ENCODE results near the gene PCDHAC2. TPM values are rescaled to one million over a fixed set of nuclear protein-coding genes. Genes with fewer than 3 reads are reported as not detected.

The PCDHAC2 gene
- total RNA-seq, 2 donors from 2014 or later = 0.49 to 2.4 TPM

- no peaks in the 10 kb centered on the region for H3K27me3 Mint-ChIP-seq (ENCODE audit: insufficient read depth)
- peaks cover 3% of the 10 kb centered on the region for H3K36me3 Mint-ChIP-seq (ENCODE audit: low read depth)
- Histone ChIP-seq H3K27ac (ENCODE audit: low read depth, low read length) (no peak overlapping the region), H3K27me3 (ENCODE audit: control insufficient read depth, insufficient read depth, low read length, poor library complexity, severe bottlenecking) (no peaks in the 10 kb centered on the region), H3K9me3 (ENCODE audit: control insufficient read depth, low read length) (no peaks in the 10 kb centered on the region), H3K9ac (ENCODE audit: extremely low read depth, low read length, poor library complexity, severe bottlenecking) (no peak overlapping the region), H3K4me3 (ENCODE audit: low read length) (no peak overlapping the region), H3K36me3 (ENCODE audit: control insufficient read depth, insufficient read depth, low read length) (no peaks in the 10 kb centered on the region), H3K4me1 (ENCODE audit: control insufficient read depth, insufficient read depth, low read length) (peaks cover 7% of the 10 kb centered on the region)
- H3K27ac Mint-ChIP-seq = no peak overlapping the region
- 81 to 95% methylated on average over 3 of the region's 3 CpGs for whole genome bisulfite sequencing, 2 experiments (ENCODE audit: insufficient coverage in 1 of 2, insufficient read length in 1 of 2)
- no peak for DNase-seq
- TF ChIP-seq CTCF (conservative IDR thresholded peaks at IDR 0.05) = no peak
- H3K9me3 Mint-ChIP-seq = no peaks in the 10 kb centered on the region
- peaks cover 42% of the 10 kb centered on the region for H3K4me1 Mint-ChIP-seq
- no peak overlapping the region for H3K4me3 Mint-ChIP-seq
Observed at GRCh38 chr5:141003031-141003430, 36.8 kb downstream of the PCDHAC2 start.

- Histone ChIP-seq H3K9ac (ENCODE audit: extremely low read depth, low read length, poor library complexity, severe bottlenecking) (peak overlapping the region; percentile 27), H3K9me3 (ENCODE audit: control insufficient read depth, low read length) (no peaks in the 10 kb centered on the region), H3K27ac (ENCODE audit: low read depth, low read length) (peak overlapping the region; percentile 6), H3K4me1 (ENCODE audit: control insufficient read depth, insufficient read depth, low read length) (peaks cover 7% of the 10 kb centered on the region), H3K36me3 (ENCODE audit: control insufficient read depth, insufficient read depth, low read length) (no peaks in the 10 kb centered on the region), H3K27me3 (ENCODE audit: control insufficient read depth, insufficient read depth, low read length, poor library complexity, severe bottlenecking) (no peaks in the 10 kb centered on the region), H3K4me3 (ENCODE audit: low read length) (peak overlapping the region; percentile 59)
- DNase-seq = peak; percentile 91
- TF ChIP-seq CTCF (conservative IDR thresholded peaks at IDR 0.05) = no peak
- Mint-ChIP-seq H3K4me1 (peaks cover 42% of the 10 kb centered on the region), H3K9me3 (no peaks in the 10 kb centered on the region), H3K27me3 (ENCODE audit: insufficient read depth) (no peaks in the 10 kb centered on the region), H3K36me3 (ENCODE audit: low read depth) (peaks cover 3% of the 10 kb centered on the region), H3K27ac (peak overlapping the region; percentile 93), H3K4me3 (no peak overlapping the region)
- WGBS, 2 experiments (ENCODE audit: insufficient coverage in 1 of 2, insufficient read length in 1 of 2) = 13 to 34% methylated on average over 1 to 4 of the region's 4 CpGs
Observed at GRCh38 chr5:141003791-141004611, 37.7 kb downstream of the PCDHAC2 start.

DNA sequence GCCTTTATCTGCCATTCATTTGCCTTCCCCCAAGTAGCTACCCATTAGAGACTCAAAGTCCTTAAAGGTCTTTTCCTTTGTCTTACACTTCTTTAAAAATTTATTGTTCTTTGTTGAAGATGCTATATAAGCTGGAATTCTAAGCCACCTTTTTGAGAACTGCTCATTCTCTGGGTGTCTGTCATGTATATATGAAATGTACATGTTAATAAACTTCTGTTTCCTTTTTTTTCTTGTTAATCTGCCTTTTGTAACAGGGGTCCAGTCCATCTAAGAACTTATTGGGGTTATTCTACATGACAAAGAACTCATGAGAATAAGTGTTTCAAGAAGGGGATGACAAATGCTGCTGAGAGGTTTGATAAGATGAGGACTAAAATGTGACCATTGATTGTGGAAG, 41.5 kb downstream of the PCDHAC2 start:
- Mint-ChIP-seq H3K27me3 (ENCODE audit: insufficient read depth) (no peaks in the 10 kb centered on the region), H3K36me3 (ENCODE audit: low read depth) (peaks cover 7% of the 10 kb centered on the region), H3K4me3 (no peak overlapping the region), H3K4me1 (peaks cover 32% of the 10 kb centered on the region), H3K27ac (no peak overlapping the region), H3K9me3 (no peaks in the 10 kb centered on the region)
- peaks cover 4% of the 10 kb centered on the region for H3K36me3 ChIP-seq (ENCODE audit: control insufficient read depth, insufficient read depth, low read length)
- TF ChIP-seq CTCF (conservative IDR thresholded peaks at IDR 0.05) = no peak
- no peak for DNase-seq
- no peak overlapping the region for H3K4me3 ChIP-seq (ENCODE audit: low read length)
- no peaks in the 10 kb centered on the region for H3K9me3 ChIP-seq (ENCODE audit: control insufficient read depth, low read length)
- H3K9ac ChIP-seq (ENCODE audit: extremely low read depth, low read length, poor library complexity, severe bottlenecking) = no peak overlapping the region
- H3K27ac ChIP-seq (ENCODE audit: low read depth, low read length) = no peak overlapping the region
- H3K27me3 ChIP-seq (ENCODE audit: control insufficient read depth, insufficient read depth, low read length, poor library complexity, severe bottlenecking) = no peaks in the 10 kb centered on the region
- peaks cover 7% of the 10 kb centered on the region for H3K4me1 ChIP-seq (ENCODE audit: control insufficient read depth, insufficient read depth, low read length)

Measured in endodermal cell (in vitro differentiated cells).